SK-N-SH (cell line): ENCODE results near the gene TMEM243. TPM values are rescaled to one million over a fixed set of nuclear protein-coding genes. Genes with fewer than 3 reads are reported as not detected.

ENCODE experiments used
- CTCF ChIA-PET: fragments of 300-600, 350-600 bp; formaldehyde crosslinking; extraction: SDS; loops from one replicate; lab custom pipeline; 2021; lab: Yijun Ruan, JAX
- POLR2A ChIA-PET: fragments of 350-600 bp; sonication (Branson Sonifier 250); formaldehyde crosslinking; extraction: SDS; loops from one replicate; lab custom pipeline; 2020; ENCODE audit warnings: antibody characterized with exemption, inconsistent platforms; lab: Yijun Ruan, JAX
- DNase-seq: peaks from one replicate; pipeline ENCODE4 v3.0.0; 2012
- H2AFZ ChIP-seq: fragments of 200-600 bp; sonication (generic); 2 replicates; pipeline ENCODE4 v1.8.1; 2016; ENCODE audit warnings: antibody characterized with exemption, mild to moderate bottlenecking, low read depth
- H3F3A ChIP-seq: fragments of 200-600 bp; sonication (generic); replicated peaks from 2 replicates; pipeline ENCODE3; 2016; ENCODE audit warnings: antibody characterized with exemption, mild to moderate bottlenecking; ENCODE audit not compliant: insufficient read depth
- H3K27ac ChIP-seq, 2 experiments: fragments of 200-500 bp in 1 of 2; fragments of 200-600 bp in 1 of 2; sonication (Bioruptor generic) in 1 of 2; sonication (generic), shearing (Covaris generic) in 1 of 2; 2 replicates each; pipeline versions ENCODE4 v1.5.1 to v1.6.1; 2014 to 2016; ENCODE audit warnings: low read depth in 2 of 2, inconsistent platforms in 1 of 2, low read length in 1 of 2, mild to moderate bottlenecking in 1 of 2, mixed read lengths in 1 of 2
- H3K27me3 ChIP-seq: fragments of 200-600 bp; sonication (generic), shearing (Covaris generic); 2 replicates; pipeline ENCODE4 v1.6.1; 2016; ENCODE audit warnings: mixed run types; ENCODE audit not compliant: insufficient read depth
- H3K36me3 ChIP-seq, 2 experiments: fragments of 200-500 bp in 1 of 2; fragments of 200-600 bp in 1 of 2; sonication (Bioruptor generic) in 1 of 2; sonication (generic) in 1 of 2; replicated peaks in 1 of 2; 2 replicates each; pipeline versions ENCODE3 to v1.5.1; 2014 to 2016; ENCODE audit warnings: low read length in 1 of 2, mild to moderate bottlenecking in 1 of 2; ENCODE audit not compliant: insufficient read depth in 2 of 2, control insufficient read depth in 1 of 2
- H3K4me1 ChIP-seq, 2 experiments: fragments of 200-500 bp in 1 of 2; fragments of 200-600 bp in 1 of 2; sonication (Bioruptor generic) in 1 of 2; sonication (generic), shearing (Covaris generic) in 1 of 2; 2 replicates each; pipeline versions ENCODE4 v1.5.1 to v1.6.1; 2014 to 2016; ENCODE audit warnings: low read depth in 1 of 2, low read length in 1 of 2, mixed run types in 1 of 2; ENCODE audit not compliant: insufficient read depth in 2 of 2, control insufficient read depth in 1 of 2
- H3K4me2 ChIP-seq: fragments of 200-600 bp; sonication (generic), shearing (Covaris generic); 2 replicates; pipeline ENCODE4 v1.6.1; 2017; ENCODE audit warnings: mixed run types
- H3K4me3 ChIP-seq, 2 experiments: fragments of 200-500 bp in 1 of 2; fragments of 200-600 bp in 1 of 2; sonication (Bioruptor generic) in 1 of 2; sonication (generic), shearing (Covaris generic) in 1 of 2; 2 replicates each; pipeline versions ENCODE4 v1.5.1 to v1.8.1; 2014 to 2016; ENCODE audit warnings: low read depth in 2 of 2, inconsistent platforms in 1 of 2, low read length in 1 of 2, mild to moderate bottlenecking in 1 of 2, mixed read lengths in 1 of 2, moderate library complexity in 1 of 2
- H3K79me2 ChIP-seq: fragments of 200-600 bp; sonication (generic); 2 replicates; pipeline ENCODE4 v1.8.1; 2017; ENCODE audit warnings: mild to moderate bottlenecking; ENCODE audit not compliant: insufficient read depth
- H3K9ac ChIP-seq: fragments of 200-600 bp; sonication (generic); 2 replicates; pipeline ENCODE4 v1.6.1; 2017; ENCODE audit warnings: mixed run types
- H3K9me2 ChIP-seq: fragments of 200-600 bp; sonication (generic); 2 replicates; pipeline ENCODE4 v1.6.1; 2017; ENCODE audit warnings: mixed run types
- H3K9me3 ChIP-seq: fragments of 200-600 bp; sonication (generic); 2 replicates; pipeline ENCODE4 v1.6.1; 2017; ENCODE audit warnings: mixed run types, mild to moderate bottlenecking, moderate library complexity
- H4K20me1 ChIP-seq: fragments of 200-600 bp; sonication (generic); 2 replicates; pipeline ENCODE4 v1.6.1; 2017; ENCODE audit warnings: mild to moderate bottlenecking, mixed run types; ENCODE audit not compliant: insufficient read depth
- EP300 ChIP-seq, 2 experiments: IDR thresholded peaks; 2 replicates each; pipeline versions ENCODE4 v1.4.0 to v1.6.1; 2012; ENCODE audit warnings: borderline replicate concordance in 1 of 2, low read depth in 1 of 2, low read length in 1 of 2
- EZH2phosphoT487 ChIP-seq: fragments of 200-600 bp; sonication (generic); IDR thresholded peaks from 2 replicates; pipeline ENCODE4 v1.6.1; 2017; ENCODE audit warnings: low read depth, mixed run types, mild to moderate bottlenecking, antibody characterized with exemption, moderate library complexity, borderline replicate concordance
- FOSL2 ChIP-seq: IDR thresholded peaks from 2 replicates; pipeline ENCODE4 v1.4.0; 2012; ENCODE audit warnings: low read depth, mild to moderate bottlenecking, moderate library complexity, borderline replicate concordance
- FOXM1 ChIP-seq: IDR thresholded peaks from 2 replicates; pipeline ENCODE4 v1.4.0; 2012; ENCODE audit warnings: low read depth, mild to moderate bottlenecking
- IRF3 ChIP-seq: fragments of 150-350 bp; IDR thresholded peaks from 2 replicates; pipeline ENCODE4 v1.6.1; 2016; ENCODE audit warnings: mild to moderate bottlenecking, low read depth, low read length
- NRF1 ChIP-seq: IDR thresholded peaks from 2 replicates; pipeline ENCODE4 v1.6.1; 2012; ENCODE audit warnings: low read depth, mild to moderate bottlenecking, low read length
- RCOR1 ChIP-seq: fragments of 150-350 bp; IDR thresholded peaks from 2 replicates; pipeline ENCODE4 v1.6.1; 2017; ENCODE audit warnings: antibody characterized with exemption, low read length
- REST ChIP-seq: IDR thresholded peaks from 2 replicates; pipeline ENCODE4 v1.6.1; 2012; ENCODE audit warnings: mild to moderate bottlenecking, low read depth, low read length, moderate library complexity
- RFX5 ChIP-seq: IDR thresholded peaks from 2 replicates; pipeline ENCODE4 v1.6.1; 2012; ENCODE audit warnings: mild to moderate bottlenecking, improper control_type of control experiment, low read length
- SIN3A ChIP-seq: IDR thresholded peaks from 2 replicates; pipeline ENCODE4 v1.6.1; 2012; ENCODE audit warnings: low read depth, mild to moderate bottlenecking, low read length, moderate library complexity, borderline replicate concordance
- TAF1 ChIP-seq: IDR thresholded peaks from 2 replicates; pipeline ENCODE4 v1.6.1; 2012; ENCODE audit warnings: low read depth, mild to moderate bottlenecking, low read length, moderate library complexity, borderline replicate concordance
- TEAD4 ChIP-seq: IDR thresholded peaks from 2 replicates; pipeline ENCODE4 v1.4.0; 2012; ENCODE audit warnings: mild to moderate bottlenecking, borderline replicate concordance; ENCODE audit not compliant: insufficient read depth
- USF2 ChIP-seq: fragments of 150-350 bp; IDR thresholded peaks from 2 replicates; pipeline ENCODE4 v1.6.1; 2017; ENCODE audit warnings: antibody characterized with exemption, low read length, low read depth, borderline replicate concordance
- ZBTB33 ChIP-seq: IDR thresholded peaks from 2 replicates; pipeline ENCODE4 v1.4.0; 2012; ENCODE audit warnings: low read depth, borderline replicate concordance
- WGBS: methylation state at CpG from one replicate; pipeline ENCODE4 v1.1.6; 2017; ENCODE audit warnings: low lambda C conversion rate; 5-methylcytosine and 5-hydroxymethylcytosine counted together
- polyA plus RNA-seq, 3 experiments: library from polyadenylated mRNA; depleted of rRNA; stranded (reverse); fragments of >200 nt; gene quantifications; 2 replicates each; pipeline ENCODE4 v1.2.3, GENCODE V29; 2012
- TF ChIP-seq, protein P1 (sequence below): IDR thresholded peaks from 2 replicates; pipeline ENCODE4 v1.4.0; 2012; ENCODE audit warnings: low read depth
- TF ChIP-seq, protein P2 (sequence below): fragments of 200-600 bp; sonication (generic); IDR thresholded peaks from 2 replicates; pipeline ENCODE4 v1.6.1; 2017; ENCODE audit warnings: antibody characterized with exemption, mild to moderate bottlenecking, moderate library complexity
- TF ChIP-seq, protein P3 (sequence below): IDR thresholded peaks from 2 replicates; pipeline ENCODE4; 2012

The TMEM243 gene
- polyA plus RNA-seq, 1 of the 3 experiments (the other 2 are of a cell fraction): 31.1 TPM

DNA sequence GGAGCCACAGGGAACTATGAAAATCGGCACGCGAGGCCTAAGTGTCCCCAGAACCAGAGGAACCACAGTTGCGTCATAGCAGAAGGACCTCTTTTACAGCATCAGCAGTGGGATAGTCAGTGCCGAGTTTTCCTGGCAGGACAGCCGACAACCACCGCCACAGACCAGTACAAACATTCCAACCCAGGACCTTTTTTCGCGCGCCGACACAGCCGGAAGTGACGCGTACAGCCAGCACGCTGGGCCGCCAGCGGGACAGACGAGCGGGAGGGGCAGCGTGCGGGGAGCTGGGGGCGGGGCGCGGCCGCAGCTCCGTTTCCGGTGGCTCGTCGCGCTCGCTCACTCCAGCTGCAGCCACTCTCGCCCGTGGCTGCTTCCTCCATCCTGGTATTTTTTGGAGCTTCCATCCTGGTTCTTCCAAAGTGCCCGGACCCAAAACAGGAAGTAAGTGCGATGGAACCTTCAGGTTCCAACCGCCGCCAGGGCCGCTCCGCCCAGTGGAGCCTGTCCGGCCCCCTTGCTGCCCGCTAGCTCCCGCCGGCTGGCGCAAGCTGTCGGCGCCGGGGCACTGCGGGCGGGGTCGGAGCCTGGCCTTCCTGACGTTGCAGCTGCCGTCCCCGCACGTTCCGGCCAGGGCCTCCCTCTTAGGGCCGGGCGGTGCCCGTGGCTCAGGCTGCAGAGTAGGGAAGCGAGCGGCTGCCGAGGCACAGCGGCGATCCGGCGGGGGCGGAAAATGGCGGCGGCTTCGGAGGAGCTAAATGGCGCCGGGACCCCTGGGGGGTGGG lies 67.2 kb downstream of the TMEM243 start, which contains the start of gene DMTF1:
TSS of gene DMTF1 (plus strand) at position 342 of the 785 bp plus-strand sequence. CDS start 12,489 bp downstream, outside the sequence.
- Histone ChIP-seq H3K4me3 (peak within 1 kb of the TSS; percentile 73 to 92), H3K4me1 (peaks cover 19 to 38% of the 10 kb centered on the region in 2 experiments; a peak in 3 of 4 replicates), H3K4me2 (peak within 1 kb of the TSS; percentile 79), H3F3A (peaks cover 31% of the 10 kb centered on the region), H3K9me3 (no peaks in the 10 kb centered on the region), H2AFZ (peak within 1 kb of the TSS; percentile 87), H3K27me3 (no peaks in the 10 kb centered on the region), H3K79me2 (peaks cover 45% of the 10 kb centered on the region), H4K20me1 (peaks cover 38% of the 10 kb centered on the region), H3K36me3 (peaks cover 17 to 26% of the 10 kb centered on the region in 2 experiments), H3K9me2 (no peaks in the 10 kb centered on the region), H3K27ac (peak within 1 kb of the TSS; percentile 96 to 99), H3K9ac (peak within 1 kb of the TSS; percentile 96)
- ChIA-PET POLR2A (interaction anchor here (0.6 to 3.2 kb wide), 25 partner anchors 9 to 229 kb away, joined by 3 to 22 read pairs (median 4); partner anchors contain the start of genes ELAPOR2 and TMEM243), CTCF (interaction anchor here (0.7 to 11.5 kb wide), 15 partner anchors 9 to 247 kb away, joined by 3 to 295 read pairs (median 4); partner anchors contain the start of genes ELAPOR2 and TMEM243)
- under 1% methylated on average over 69 of the region's 71 CpGs for WGBS
- peak; percentile 98 for DNase-seq
- peak; percentile 89 for TF ChIP-seq TAF1
- no peak; the same call in 1 of the 2 replicates for TF ChIP-seq RFX5
- TF ChIP-seq SIN3A: peak; percentile 15; the same call in 1 of the 2 replicates
- 0 out of 2 replicates have a peak, but pooled peaks have one; percentile 9 for TF ChIP-seq ZBTB33
- TF ChIP-seq TEAD4: no peak; the same call in 1 of the 2 replicates
- peak; percentile 33 for TF ChIP-seq RCOR1
- TF ChIP-seq, protein P1, sequence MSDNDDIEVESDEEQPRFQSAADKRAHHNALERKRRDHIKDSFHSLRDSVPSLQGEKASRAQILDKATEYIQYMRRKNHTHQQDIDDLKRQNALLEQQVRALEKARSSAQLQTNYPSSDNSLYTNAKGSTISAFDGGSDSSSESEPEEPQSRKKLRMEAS: peak; percentile 95
- TF ChIP-seq EP300 (IDR thresholded peaks at IDR 0.05; ENCODE audit: borderline replicate concordance in 1 of 2, low read depth in 1 of 2, low read length in 1 of 2): peak; percentile 31 to 55; a peak in 3 of 4 replicates
- TF ChIP-seq FOXM1: peak; percentile 18; the same call in 1 of the 2 replicates
- no peak for TF ChIP-seq USF2
- TF ChIP-seq, protein P2, sequence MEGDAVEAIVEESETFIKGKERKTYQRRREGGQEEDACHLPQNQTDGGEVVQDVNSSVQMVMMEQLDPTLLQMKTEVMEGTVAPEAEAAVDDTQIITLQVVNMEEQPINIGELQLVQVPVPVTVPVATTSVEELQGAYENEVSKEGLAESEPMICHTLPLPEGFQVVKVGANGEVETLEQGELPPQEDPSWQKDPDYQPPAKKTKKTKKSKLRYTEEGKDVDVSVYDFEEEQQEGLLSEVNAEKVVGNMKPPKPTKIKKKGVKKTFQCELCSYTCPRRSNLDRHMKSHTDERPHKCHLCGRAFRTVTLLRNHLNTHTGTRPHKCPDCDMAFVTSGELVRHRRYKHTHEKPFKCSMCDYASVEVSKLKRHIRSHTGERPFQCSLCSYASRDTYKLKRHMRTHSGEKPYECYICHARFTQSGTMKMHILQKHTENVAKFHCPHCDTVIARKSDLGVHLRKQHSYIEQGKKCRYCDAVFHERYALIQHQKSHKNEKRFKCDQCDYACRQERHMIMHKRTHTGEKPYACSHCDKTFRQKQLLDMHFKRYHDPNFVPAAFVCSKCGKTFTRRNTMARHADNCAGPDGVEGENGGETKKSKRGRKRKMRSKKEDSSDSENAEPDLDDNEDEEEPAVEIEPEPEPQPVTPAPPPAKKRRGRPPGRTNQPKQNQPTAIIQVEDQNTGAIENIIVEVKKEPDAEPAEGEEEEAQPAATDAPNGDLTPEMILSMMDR: no peak
- no peak for TF ChIP-seq NRF1
- TF ChIP-seq IRF3: no peak
- TF ChIP-seq, protein P3, sequence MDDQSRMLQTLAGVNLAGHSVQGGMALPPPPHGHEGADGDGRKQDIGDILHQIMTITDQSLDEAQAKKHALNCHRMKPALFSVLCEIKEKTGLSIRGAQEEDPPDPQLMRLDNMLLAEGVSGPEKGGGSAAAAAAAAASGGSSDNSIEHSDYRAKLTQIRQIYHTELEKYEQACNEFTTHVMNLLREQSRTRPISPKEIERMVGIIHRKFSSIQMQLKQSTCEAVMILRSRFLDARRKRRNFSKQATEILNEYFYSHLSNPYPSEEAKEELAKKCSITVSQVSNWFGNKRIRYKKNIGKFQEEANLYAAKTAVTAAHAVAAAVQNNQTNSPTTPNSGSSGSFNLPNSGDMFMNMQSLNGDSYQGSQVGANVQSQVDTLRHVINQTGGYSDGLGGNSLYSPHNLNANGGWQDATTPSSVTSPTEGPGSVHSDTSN: no peak
- peak; percentile 18; the same call in 1 of the 2 replicates for TF ChIP-seq REST
- TF ChIP-seq EZH2phosphoT487: no peak
- no peak for TF ChIP-seq FOSL2
